ENCODE data around the gene TFPI. TPM values are rescaled to one million over a fixed set of nuclear protein-coding genes. Genes with fewer than 3 reads are reported as not detected.

Gene TFPI
- total and polyA plus RNA-seq, 4 donors: 169 to 253 (median 237) TPM

- no peaks in the 10 kb centered on the region for H3K36me3 ChIP-seq (ENCODE audit: control insufficient read depth in 4 of 4, insufficient read depth in 4 of 4, low read length in 4 of 4)
- H3K4me1 ChIP-seq (ENCODE audit: control insufficient read depth in 5 of 5, insufficient read depth in 5 of 5, low read length in 5 of 5): no peaks in the 10 kb centered on the region
- no peak for TF ChIP-seq CTCF (IDR thresholded peaks at IDR 0.05; ENCODE audit: control extremely low read depth, extremely low read depth)
- H3K27me3 ChIP-seq (ENCODE audit: control insufficient read depth in 3 of 3, insufficient read depth in 3 of 3, low read length in 2 of 3): no peaks in the 10 kb centered on the region
- DNase-seq (no peak), ATAC-seq (ENCODE audit: insufficient read depth, low FRiP score) (no peak)
- H3K9me3 ChIP-seq (ENCODE audit: control insufficient read depth in 4 of 4, insufficient read depth in 3 of 4, low read length in 3 of 4): no peaks in the 10 kb centered on the region
- no peak overlapping the region for H3K9ac ChIP-seq (ENCODE audit: insufficient read depth in 1 of 2, low read length in 2 of 2)
- no peak overlapping the region for H3K27ac ChIP-seq (ENCODE audit: low read depth in 1 of 2, low read length in 1 of 2)
- H3K4me3 ChIP-seq: no peak overlapping the region
Observed at GRCh38 chr2:187593098-187593497, 38.9 kb upstream of the TFPI start.

- TF ChIP-seq CTCF (IDR thresholded peaks at IDR 0.05; ENCODE audit: control extremely low read depth, extremely low read depth): no peak
- 96 to 97% methylated on average over 1 of the region's 1 CpG for WGBS, 2 donors
- Histone ChIP-seq H3K9ac (ENCODE audit: insufficient read depth in 1 of 2, low read length in 2 of 2) (no peak overlapping the region), H3K36me3 (ENCODE audit: control insufficient read depth in 4 of 4, insufficient read depth in 4 of 4, low read length in 4 of 4) (no peaks in the 10 kb centered on the region), H3K4me3 (no peak overlapping the region), H3K27ac (ENCODE audit: low read depth in 1 of 2, low read length in 1 of 2) (no peak overlapping the region), H3K27me3 (ENCODE audit: control insufficient read depth in 3 of 3, insufficient read depth in 3 of 3, low read length in 2 of 3) (no peaks in the 10 kb centered on the region), H3K4me1 (ENCODE audit: control insufficient read depth in 5 of 5, insufficient read depth in 5 of 5, low read length in 5 of 5) (no peaks in the 10 kb centered on the region), H3K9me3 (ENCODE audit: control insufficient read depth in 4 of 4, insufficient read depth in 3 of 4, low read length in 3 of 4) (no peaks in the 10 kb centered on the region)
- ATAC-seq (ENCODE audit: insufficient read depth, low FRiP score) (no peak), DNase-seq (no peak)
Observed at GRCh38 chr2:187590175-187590574, 35.9 kb upstream of the TFPI start.

GRCh38 chr2:187586011-187586641 is 31.9 kb upstream of the TFPI start:
- WGBS, 2 donors: 39 to 56% methylated on average over 4 of the region's 4 CpGs
- TF ChIP-seq CTCF (IDR thresholded peaks at IDR 0.05; ENCODE audit: control extremely low read depth, extremely low read depth): no peak
- H3K36me3 ChIP-seq (ENCODE audit: control insufficient read depth in 4 of 4, insufficient read depth in 4 of 4, low read length in 4 of 4): no peaks in the 10 kb centered on the region
- H3K9ac ChIP-seq (ENCODE audit: insufficient read depth in 1 of 2, low read length in 2 of 2): no peak overlapping the region
- no peak overlapping the region for H3K4me3 ChIP-seq
- no peaks in the 10 kb centered on the region for H3K9me3 ChIP-seq (ENCODE audit: control insufficient read depth in 4 of 4, insufficient read depth in 3 of 4, low read length in 3 of 4)
- no peaks in the 10 kb centered on the region for H3K27me3 ChIP-seq (ENCODE audit: control insufficient read depth in 3 of 3, insufficient read depth in 3 of 3, low read length in 2 of 3)
- no peak overlapping the region for H3K27ac ChIP-seq (ENCODE audit: low read depth in 1 of 2, low read length in 1 of 2)
- no peak for ATAC-seq (ENCODE audit: insufficient read depth, low FRiP score)
- no peak for DNase-seq
- peaks cover 0 to under 1% (median 0%) of the 10 kb centered on the region in 5 donors for H3K4me1 ChIP-seq (ENCODE audit: control insufficient read depth in 5 of 5, insufficient read depth in 5 of 5, low read length in 5 of 5)
